Measurements from ENCODE around the gene HEATR1.

DNA sequence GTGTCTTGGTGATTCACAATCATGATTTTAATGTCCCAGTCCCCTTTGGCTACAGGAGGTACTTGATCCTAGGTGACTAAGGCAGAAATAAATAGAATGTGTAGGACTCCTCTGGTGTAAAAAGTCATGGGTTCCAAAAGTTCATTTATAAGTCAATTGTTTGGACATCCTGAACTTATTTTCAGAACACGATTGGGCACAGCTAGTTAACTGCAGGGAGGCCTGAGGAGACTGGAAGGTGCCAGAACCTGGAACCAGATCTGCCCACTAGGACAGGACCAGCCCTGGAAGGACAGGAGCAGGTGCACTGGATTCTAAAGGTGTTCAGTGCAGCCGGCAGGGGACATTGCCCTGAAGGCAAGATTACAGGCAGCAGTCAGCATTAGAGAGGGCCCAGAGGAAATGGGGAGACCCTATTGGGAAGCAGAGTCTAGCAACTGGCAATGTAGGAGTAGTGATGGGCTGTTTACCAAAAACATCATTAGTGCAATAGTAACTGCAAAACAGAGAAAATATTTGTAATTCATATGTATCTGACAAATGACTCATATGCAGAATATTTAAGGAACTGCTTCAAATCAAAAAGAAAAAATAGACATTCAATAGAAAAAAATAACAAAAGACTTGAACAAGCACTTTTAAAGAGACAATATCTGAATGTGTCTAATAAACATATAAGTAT, 23.6 kb upstream of the HEATR1 start:
- TF ChIP-seq, protein P1, sequence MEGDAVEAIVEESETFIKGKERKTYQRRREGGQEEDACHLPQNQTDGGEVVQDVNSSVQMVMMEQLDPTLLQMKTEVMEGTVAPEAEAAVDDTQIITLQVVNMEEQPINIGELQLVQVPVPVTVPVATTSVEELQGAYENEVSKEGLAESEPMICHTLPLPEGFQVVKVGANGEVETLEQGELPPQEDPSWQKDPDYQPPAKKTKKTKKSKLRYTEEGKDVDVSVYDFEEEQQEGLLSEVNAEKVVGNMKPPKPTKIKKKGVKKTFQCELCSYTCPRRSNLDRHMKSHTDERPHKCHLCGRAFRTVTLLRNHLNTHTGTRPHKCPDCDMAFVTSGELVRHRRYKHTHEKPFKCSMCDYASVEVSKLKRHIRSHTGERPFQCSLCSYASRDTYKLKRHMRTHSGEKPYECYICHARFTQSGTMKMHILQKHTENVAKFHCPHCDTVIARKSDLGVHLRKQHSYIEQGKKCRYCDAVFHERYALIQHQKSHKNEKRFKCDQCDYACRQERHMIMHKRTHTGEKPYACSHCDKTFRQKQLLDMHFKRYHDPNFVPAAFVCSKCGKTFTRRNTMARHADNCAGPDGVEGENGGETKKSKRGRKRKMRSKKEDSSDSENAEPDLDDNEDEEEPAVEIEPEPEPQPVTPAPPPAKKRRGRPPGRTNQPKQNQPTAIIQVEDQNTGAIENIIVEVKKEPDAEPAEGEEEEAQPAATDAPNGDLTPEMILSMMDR (IDR thresholded peaks at IDR 0.05) = no peak
- no peak for TF ChIP-seq EZH2 (IDR thresholded peaks at IDR 0.05; ENCODE audit: borderline replicate concordance, insufficient read depth, low read depth, low read length, poor library complexity, severe bottlenecking)

Measured in B cell (primary cell).